Cardiac muscle cell (in vitro differentiated cells and primary cell): Measurements from ENCODE around the gene ZSCAN1. TPM values are rescaled to one million over a fixed set of nuclear protein-coding genes. Genes with fewer than 3 reads are reported as not detected.

Experiments
- DNase-seq, 2 donors: peaks; one replicate each; pipeline versions ENCODE4 v3.0.0 to v3.0.0-alpha.2; 2010 to 2017; ENCODE audit warnings: low read depth in 1 of 2, low spot score in 1 of 2
- H3K27ac ChIP-seq: fragments of 200-600 bp; sonication (generic); 2 replicates; pipeline ENCODE4 v1.5.1; 2016
- H3K27me3 ChIP-seq: fragments of 200-600 bp; sonication (generic); 2 replicates; pipeline ENCODE4 v1.6.0; 2016; ENCODE audit warnings: control low read depth
- H3K36me3 ChIP-seq: fragments of 200-600 bp; sonication (generic); 2 replicates; pipeline ENCODE4 v1.5.1; 2016; ENCODE audit warnings: control low read depth
- H3K4me1 ChIP-seq: fragments of 200-600 bp; sonication (generic); 2 replicates; pipeline ENCODE4 v1.8.1; 2017; ENCODE audit warnings: low read depth, mild to moderate bottlenecking, mixed run types
- H3K4me3 ChIP-seq: fragments of 200-600 bp; sonication (generic); 2 replicates; pipeline ENCODE4 v1.5.1; 2016; ENCODE audit warnings: mild to moderate bottlenecking
- H3K9me3 ChIP-seq: fragments of 200-600 bp; sonication (generic); 2 replicates; pipeline ENCODE4 v1.5.1; 2017; ENCODE audit warnings: low read depth, mild to moderate bottlenecking, control low read depth
- CTCF ChIP-seq: IDR thresholded peaks from 2 replicates; pipeline ENCODE4 v1.5.1; 2012; ENCODE audit warnings: low read depth, mild to moderate bottlenecking, low read length
- polyA plus RNA-seq: library from polyadenylated mRNA; unstranded; fragments of >200 nt; fragmentation: Nextera tagmentation; extraction: Ambion mirVana; gene quantifications from 2 replicates; pipeline ENCODE4 v1.2.1, GENCODE V29; 2016
- total RNA-seq: library from RNA; depleted of rRNA; stranded (reverse); fragments of >200 nt; gene quantifications from 2 replicates; pipeline ENCODE4 v1.2.3, GENCODE V29; 2016

Gene ZSCAN1
- total and polyA plus RNA-seq, 2 experiments from 2014 or later: 24.6 to 31.9 TPM

GRCh38 chr19:58035863-58036262 lies 2.0 kb downstream of the ZSCAN1 start:
- no peak overlapping the region for H3K4me3 ChIP-seq
- no peaks in the 10 kb centered on the region for H3K36me3 ChIP-seq
- no peaks in the 10 kb centered on the region for H3K9me3 ChIP-seq
- no peaks in the 10 kb centered on the region for H3K27me3 ChIP-seq
- no peak for DNase-seq
- no peak overlapping the region for H3K27ac ChIP-seq
- H3K4me1 ChIP-seq: no peaks in the 10 kb centered on the region
- TF ChIP-seq CTCF: no peak

GRCh38 chr19:58037927-58038687 lies 4.3 kb downstream of the ZSCAN1 start:
- Histone ChIP-seq H3K36me3 (no peaks in the 10 kb centered on the region), H3K4me3 (no peak overlapping the region), H3K27ac (peak overlapping the region; percentile 2), H3K9me3 (no peaks in the 10 kb centered on the region), H3K4me1 (no peaks in the 10 kb centered on the region), H3K27me3 (no peaks in the 10 kb centered on the region)
- peak in 1 of 2 donors; percentile 12 for DNase-seq
- TF ChIP-seq CTCF: no peak

- TF ChIP-seq CTCF: no peak
- DNase-seq: peak in 1 of 2 donors; percentile 49
- Histone ChIP-seq H3K9me3 (no peaks in the 10 kb centered on the region), H3K4me3 (no peak overlapping the region), H3K27me3 (no peaks in the 10 kb centered on the region), H3K27ac (peak overlapping the region; percentile 22), H3K36me3 (no peaks in the 10 kb centered on the region), H3K4me1 (no peaks in the 10 kb centered on the region)
These were observed 4.9 kb downstream of the ZSCAN1 start for GRCh38 chr19:58038688-58039204.

GRCh38 chr19:58040751-58041525 lies 7.1 kb downstream of the ZSCAN1 start:
- Histone ChIP-seq H3K27ac (no peak overlapping the region), H3K9me3 (no peaks in the 10 kb centered on the region), H3K4me1 (no peaks in the 10 kb centered on the region), H3K27me3 (no peaks in the 10 kb centered on the region), H3K4me3 (no peak overlapping the region), H3K36me3 (no peaks in the 10 kb centered on the region)
- no peak for DNase-seq
- no peak for TF ChIP-seq CTCF

GRCh38 chr19:58042495-58043340 lies 8.9 kb downstream of the ZSCAN1 start:
- Histone ChIP-seq H3K9me3 (no peaks in the 10 kb centered on the region), H3K27me3 (no peaks in the 10 kb centered on the region), H3K27ac (no peak overlapping the region), H3K4me1 (no peaks in the 10 kb centered on the region), H3K36me3 (no peaks in the 10 kb centered on the region), H3K4me3 (no peak overlapping the region)
- no peak for TF ChIP-seq CTCF
- no peak for DNase-seq
